ENCODE results near the gene CDH12. TPM values are rescaled to one million over a fixed set of nuclear protein-coding genes. Genes with fewer than 3 reads are reported as not detected.

CDH12 gene
- total RNA-seq, 1 donor from 2014 or later: not detected

GRCh38 chr5:22514231-22514630 is 338.9 kb downstream of the CDH12 start:
- Histone ChIP-seq H3K4me1 (ENCODE audit: insufficient read depth, low read length) (no peaks in the 10 kb centered on the region), H3K4me2 (ENCODE audit: low read length) (no peak overlapping the region), H3K27ac (ENCODE audit: low read depth, low read length) (no peak overlapping the region), H3K9me3 (ENCODE audit: insufficient read depth, low read depth, low read length) (no peaks in the 10 kb centered on the region), H3K9ac (ENCODE audit: low read length) (no peak overlapping the region), H3K4me3 (ENCODE audit: insufficient read depth, low read depth, low read length) (no peak overlapping the region), H3K36me3 (ENCODE audit: insufficient read depth, low read length) (no peaks in the 10 kb centered on the region), H2AFZ (ENCODE audit: low read depth, low read length) (no peak overlapping the region), H3K27me3 (ENCODE audit: insufficient read depth, low read length) (no peaks in the 10 kb centered on the region), H3K79me2 (ENCODE audit: insufficient read depth, low read length) (no peaks in the 10 kb centered on the region), H4K20me1 (ENCODE audit: insufficient read depth, low read length) (no peaks in the 10 kb centered on the region)
- Mint-ChIP-seq H3K9me3 (ENCODE audit: unreplicated experiment) (no peaks in the 10 kb centered on the region), H3K36me3 (ENCODE audit: low read depth, unreplicated experiment) (no peaks in the 10 kb centered on the region), H3K4me3 (ENCODE audit: unreplicated experiment) (no peak overlapping the region), H3K4me1 (ENCODE audit: low read depth, unreplicated experiment) (no peaks in the 10 kb centered on the region), H3K27ac (ENCODE audit: unreplicated experiment) (no peak overlapping the region), H3K27me3 (ENCODE audit: low read depth, unreplicated experiment) (no peaks in the 10 kb centered on the region)
- no peak for FAIRE-seq
- no peak for TF ChIP-seq EZH2 (IDR thresholded peaks at IDR 0.05; ENCODE audit: insufficient read depth, low read length)
- TF ChIP-seq CTCF (IDR thresholded peaks at IDR 0.05; ENCODE audit: insufficient read depth, low read depth, low read length): no peak
- DNase-seq (ENCODE audit: low read depth): no peak

GRCh38 chr5:22505891-22506290 is 347.3 kb downstream of the CDH12 start:
- Histone ChIP-seq H3K4me2 (ENCODE audit: low read length) (no peak overlapping the region), H4K20me1 (ENCODE audit: insufficient read depth, low read length) (no peaks in the 10 kb centered on the region), H3K4me1 (ENCODE audit: insufficient read depth, low read length) (no peaks in the 10 kb centered on the region), H3K36me3 (ENCODE audit: insufficient read depth, low read length) (no peaks in the 10 kb centered on the region), H2AFZ (ENCODE audit: low read depth, low read length) (no peak overlapping the region), H3K27me3 (ENCODE audit: insufficient read depth, low read length) (no peaks in the 10 kb centered on the region), H3K4me3 (ENCODE audit: insufficient read depth, low read depth, low read length) (no peak overlapping the region), H3K9ac (ENCODE audit: low read length) (no peak overlapping the region), H3K27ac (ENCODE audit: low read depth, low read length) (no peak overlapping the region), H3K9me3 (ENCODE audit: insufficient read depth, low read depth, low read length) (no peaks in the 10 kb centered on the region), H3K79me2 (ENCODE audit: insufficient read depth, low read length) (no peaks in the 10 kb centered on the region)
- Mint-ChIP-seq H3K4me3 (ENCODE audit: unreplicated experiment) (no peak overlapping the region), H3K4me1 (ENCODE audit: low read depth, unreplicated experiment) (no peaks in the 10 kb centered on the region), H3K27ac (ENCODE audit: unreplicated experiment) (no peak overlapping the region), H3K9me3 (ENCODE audit: unreplicated experiment) (no peaks in the 10 kb centered on the region), H3K27me3 (ENCODE audit: low read depth, unreplicated experiment) (no peaks in the 10 kb centered on the region), H3K36me3 (ENCODE audit: low read depth, unreplicated experiment) (no peaks in the 10 kb centered on the region)
- no peak for DNase-seq (ENCODE audit: low read depth)
- TF ChIP-seq CTCF (IDR thresholded peaks at IDR 0.05; ENCODE audit: insufficient read depth, low read depth, low read length) (no peak), EZH2 (IDR thresholded peaks at IDR 0.05; ENCODE audit: insufficient read depth, low read length) (no peak)
- no peak for FAIRE-seq

- Histone ChIP-seq H3K27ac (ENCODE audit: low read depth, low read length) (no peak overlapping the region), H3K27me3 (ENCODE audit: insufficient read depth, low read length) (no peaks in the 10 kb centered on the region), H4K20me1 (ENCODE audit: insufficient read depth, low read length) (no peaks in the 10 kb centered on the region), H3K4me1 (ENCODE audit: insufficient read depth, low read length) (no peaks in the 10 kb centered on the region), H3K79me2 (ENCODE audit: insufficient read depth, low read length) (no peaks in the 10 kb centered on the region), H3K9ac (ENCODE audit: low read length) (no peak overlapping the region), H3K4me2 (ENCODE audit: low read length) (no peak overlapping the region), H3K9me3 (ENCODE audit: insufficient read depth, low read depth, low read length) (no peaks in the 10 kb centered on the region), H3K36me3 (ENCODE audit: insufficient read depth, low read length) (no peaks in the 10 kb centered on the region), H2AFZ (ENCODE audit: low read depth, low read length) (no peak overlapping the region), H3K4me3 (ENCODE audit: insufficient read depth, low read depth, low read length) (no peak overlapping the region)
- H3K27ac Mint-ChIP-seq (ENCODE audit: unreplicated experiment): no peak overlapping the region
- no peaks in the 10 kb centered on the region for H3K36me3 Mint-ChIP-seq (ENCODE audit: low read depth, unreplicated experiment)
- no peak overlapping the region for H3K4me3 Mint-ChIP-seq (ENCODE audit: unreplicated experiment)
- DNase-seq (ENCODE audit: low read depth) (no peak), FAIRE-seq (no peak)
- no peaks in the 10 kb centered on the region for H3K4me1 Mint-ChIP-seq (ENCODE audit: low read depth, unreplicated experiment)
- no peaks in the 10 kb centered on the region for H3K9me3 Mint-ChIP-seq (ENCODE audit: unreplicated experiment)
- TF ChIP-seq CTCF (IDR thresholded peaks at IDR 0.05; ENCODE audit: insufficient read depth, low read depth, low read length) (no peak), EZH2 (IDR thresholded peaks at IDR 0.05; ENCODE audit: insufficient read depth, low read length) (no peak)
- no peaks in the 10 kb centered on the region for H3K27me3 Mint-ChIP-seq (ENCODE audit: low read depth, unreplicated experiment)
Observed at GRCh38 chr5:22504411-22504810, 348.7 kb downstream of the CDH12 start.
